Measurements from ENCODE around the gene TNRC6B.

- TF ChIP-seq CTCF (conservative IDR thresholded peaks at IDR 0.05; ENCODE audit: low read depth, low read length) (no peak), EZH2 (IDR thresholded peaks at IDR 0.05; ENCODE audit: borderline replicate concordance, low read depth, low read length, poor library complexity, severe bottlenecking) (no peak)
These were observed 1.8 kb downstream of the TNRC6B start for GRCh38 chr22:40179526-40179925.
